Testis (tissue), 2 donors: Measurements from ENCODE around the gene NLRC4.

Experiments
- CTCF ChIP-seq, 3 experiments: fragments of 450-650 bp in 2 of 3; fragments of 200-600 bp in 1 of 3; sonication (generic) in 1 of 3; IDR thresholded peaks; one replicate each; pipeline ENCODE4 v1.5.1; 2016 to 2019; ENCODE audit warnings: antibody characterized with exemption in 3 of 3, mild to moderate bottlenecking in 2 of 3, moderate library complexity in 1 of 3
- POLR2A ChIP-seq: fragments of 450-650 bp; IDR thresholded peaks from one replicate; pipeline ENCODE4 v1.6.1; 2017; ENCODE audit warnings: antibody characterized with exemption, mild to moderate bottlenecking, moderate library complexity

DNA sequence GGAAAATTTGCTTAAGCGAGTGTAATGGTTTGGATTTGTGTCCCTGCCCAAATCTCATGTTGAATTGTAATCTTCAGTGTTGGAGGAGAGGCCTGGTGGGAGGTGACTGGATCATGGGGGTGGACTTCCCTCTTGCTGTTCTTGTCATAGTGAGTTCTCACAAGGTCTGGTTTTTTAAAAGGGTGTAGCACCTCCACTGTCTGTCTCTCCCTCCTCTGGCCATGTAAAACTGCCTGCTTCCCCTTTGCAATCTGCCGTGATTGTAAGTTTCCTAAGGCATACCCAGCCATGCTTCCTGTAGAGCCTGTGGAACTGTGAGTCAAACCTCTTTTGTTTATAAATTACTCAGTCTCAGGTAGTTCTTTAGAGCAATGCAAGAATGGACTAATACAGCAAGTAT lies 19.6 kb upstream of the NLRC4 start:
- TF ChIP-seq CTCF (IDR thresholded peaks at IDR 0.05) = no peak
- TF ChIP-seq POLR2A = no peak
